Measurements from ENCODE around the gene IKZF1. TPM values are rescaled to one million over a fixed set of nuclear protein-coding genes. Genes with fewer than 3 reads are reported as not detected.
A peak's percentile ranks its signal among the peaks of the same experiment; 100 is the strongest.

The IKZF1 gene
- total and polyA plus RNA-seq, 4 donors, result 4.0 to 37.8 (median 18.5) TPM

DNA sequence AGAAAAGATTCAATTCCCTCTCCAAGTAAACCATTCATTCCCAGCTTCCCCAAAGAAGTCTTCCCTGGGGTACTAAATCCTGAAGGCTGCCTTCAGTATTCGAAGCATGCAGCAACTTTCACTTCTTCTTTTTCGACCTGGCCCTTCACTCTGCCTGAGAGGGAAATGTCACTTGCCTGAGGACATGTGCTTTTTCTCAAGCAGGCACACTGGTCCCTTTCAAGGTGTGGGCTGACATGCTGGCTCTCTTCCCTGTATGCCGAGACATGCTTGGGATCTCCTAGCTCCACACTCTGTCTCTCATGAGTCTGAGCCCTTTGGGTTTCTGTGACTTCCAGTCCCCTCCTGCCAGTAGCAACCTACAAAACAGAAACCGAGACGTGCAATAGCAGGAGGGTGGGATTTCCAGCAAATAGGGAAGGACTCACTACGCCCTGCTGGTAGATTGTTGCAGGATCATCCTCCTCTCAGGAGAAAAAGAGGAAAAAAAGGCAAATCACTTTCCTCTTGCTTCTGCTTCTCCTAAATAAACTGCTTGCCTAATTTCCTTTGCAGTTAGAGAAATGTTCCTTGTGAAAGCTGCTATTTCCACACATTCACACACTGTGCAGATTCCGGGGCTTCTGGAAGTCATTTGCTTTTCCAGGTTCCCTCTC is 112.1 kb downstream of the IKZF1 start:
- H3K36me3 ChIP-seq (ENCODE audit: control insufficient read depth in 4 of 4, insufficient read depth in 4 of 4, low read length in 4 of 4), result no peaks in the 10 kb centered on the region
- no peak overlapping the region for H3K27ac ChIP-seq (ENCODE audit: low read depth in 1 of 2, low read length in 1 of 2)
- DNase-seq (no peak), ATAC-seq (ENCODE audit: insufficient read depth, low FRiP score) (peak; percentile 61)
- no peaks in the 10 kb centered on the region for H3K9me3 ChIP-seq (ENCODE audit: control insufficient read depth in 4 of 4, insufficient read depth in 3 of 4, low read length in 3 of 4)
- H3K9ac ChIP-seq (ENCODE audit: insufficient read depth in 1 of 2, low read length in 2 of 2), result no peak overlapping the region
- no peak for TF ChIP-seq CTCF (IDR thresholded peaks at IDR 0.05; ENCODE audit: control extremely low read depth, extremely low read depth)
- no peaks in the 10 kb centered on the region for H3K4me1 ChIP-seq (ENCODE audit: control insufficient read depth in 5 of 5, insufficient read depth in 5 of 5, low read length in 5 of 5)
- WGBS, 2 donors, result 31 to 55% methylated on average over 7 of the region's 7 CpGs
- H3K27me3 ChIP-seq (ENCODE audit: control insufficient read depth in 3 of 3, insufficient read depth in 3 of 3, low read length in 2 of 3), result no peaks in the 10 kb centered on the region
- H3K4me3 ChIP-seq, result no peak overlapping the region

DNA sequence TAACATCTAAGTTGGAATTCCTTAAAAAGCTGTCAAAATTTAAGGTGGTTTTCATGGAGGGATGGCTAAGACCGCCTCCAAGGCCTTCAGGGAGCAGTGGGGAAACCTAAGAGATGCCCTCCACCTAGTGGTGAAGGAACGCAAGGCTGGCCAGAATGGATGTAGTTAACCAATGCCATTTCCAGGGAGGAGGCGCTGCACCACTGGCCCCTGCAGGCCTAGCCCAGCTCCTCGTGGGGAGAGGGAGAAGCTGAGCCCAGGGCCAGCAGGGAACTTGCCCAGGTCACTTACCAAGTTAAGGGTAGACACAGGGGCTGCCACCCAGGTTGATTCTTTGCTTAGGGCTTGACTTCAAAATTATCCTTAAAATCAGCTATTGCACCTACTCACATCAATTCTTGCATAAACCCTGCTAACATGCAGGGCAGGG is 113.6 kb downstream of the IKZF1 start:
- no peaks in the 10 kb centered on the region for H3K27me3 ChIP-seq (ENCODE audit: control insufficient read depth in 3 of 3, insufficient read depth in 3 of 3, low read length in 2 of 3)
- H3K36me3 ChIP-seq (ENCODE audit: control insufficient read depth in 4 of 4, insufficient read depth in 4 of 4, low read length in 4 of 4), result no peaks in the 10 kb centered on the region
- peak; percentile 90 for TF ChIP-seq CTCF (IDR thresholded peaks at IDR 0.05; ENCODE audit: control extremely low read depth, extremely low read depth)
- H3K4me3 ChIP-seq, result no peak overlapping the region
- no peaks in the 10 kb centered on the region for H3K9me3 ChIP-seq (ENCODE audit: control insufficient read depth in 4 of 4, insufficient read depth in 3 of 4, low read length in 3 of 4)
- no peak overlapping the region for H3K9ac ChIP-seq (ENCODE audit: insufficient read depth in 1 of 2, low read length in 2 of 2)
- WGBS, 2 donors, result 6 to 8% methylated on average over 4 of the region's 4 CpGs
- no peaks in the 10 kb centered on the region for H3K4me1 ChIP-seq (ENCODE audit: control insufficient read depth in 5 of 5, insufficient read depth in 5 of 5, low read length in 5 of 5)
- DNase-seq, result peak; percentile 59 to 78 (median 71)
- H3K27ac ChIP-seq (ENCODE audit: low read depth in 1 of 2, low read length in 1 of 2), result no peak overlapping the region
- peak; percentile 83 for ATAC-seq (ENCODE audit: insufficient read depth, low FRiP score)

- Histone ChIP-seq H3K9ac (ENCODE audit: insufficient read depth in 1 of 2, low read length in 2 of 2) (no peak overlapping the region), H3K4me3 (no peak overlapping the region), H3K27ac (ENCODE audit: low read depth in 1 of 2, low read length in 1 of 2) (no peak overlapping the region), H3K9me3 (ENCODE audit: control insufficient read depth in 4 of 4, insufficient read depth in 3 of 4, low read length in 3 of 4) (no peaks in the 10 kb centered on the region), H3K36me3 (ENCODE audit: control insufficient read depth in 4 of 4, insufficient read depth in 4 of 4, low read length in 4 of 4) (no peaks in the 10 kb centered on the region), H3K4me1 (ENCODE audit: control insufficient read depth in 5 of 5, insufficient read depth in 5 of 5, low read length in 5 of 5) (no peaks in the 10 kb centered on the region), H3K27me3 (ENCODE audit: control insufficient read depth in 3 of 3, insufficient read depth in 3 of 3, low read length in 2 of 3) (no peaks in the 10 kb centered on the region)
- DNase-seq (peak in 2 of 3 donors; percentile 26 to 31), ATAC-seq (ENCODE audit: insufficient read depth, low FRiP score) (no peak)
- TF ChIP-seq CTCF (IDR thresholded peaks at IDR 0.05; ENCODE audit: control extremely low read depth, extremely low read depth), result no peak
- WGBS, 2 donors, result 71 to 76% methylated on average over 14 of the region's 14 CpGs
These were observed 114.2 kb downstream of the IKZF1 start for GRCh38 chr7:50418526-50419290.

Data from lung (tissue), 12 donors.